Chondrocyte (in vitro differentiated cells): ENCODE measurements around the gene APOL2. TPM values are rescaled to one million over a fixed set of nuclear protein-coding genes. Genes with fewer than 3 reads are reported as not detected.

ENCODE experiments used
- DNase-seq: peaks from one replicate; pipeline ENCODE4 v3.0.0; 2021; ENCODE audit warnings: mixed read lengths, low spot score
- H3K27ac Mint-ChIP-seq: one replicate; pipeline ENCODE4 v1.8.0; 2021; ENCODE audit warnings: mild to moderate bottlenecking, moderate library complexity, mixed read lengths; ENCODE audit not compliant: unreplicated experiment
- H3K27me3 Mint-ChIP-seq: 2 replicates; pipeline ENCODE4 v1.8.0; 2021; ENCODE audit warnings: low read depth, mixed read lengths
- H3K36me3 Mint-ChIP-seq: 2 replicates; pipeline ENCODE4 v1.8.0; 2021; ENCODE audit warnings: low read depth, mixed read lengths
- H3K4me1 Mint-ChIP-seq: 2 replicates; pipeline ENCODE4 v1.8.0; 2021; ENCODE audit warnings: low read depth, mild to moderate bottlenecking, mixed read lengths
- H3K4me3 Mint-ChIP-seq: one replicate; pipeline ENCODE4 v1.8.0; 2021; ENCODE audit warnings: mild to moderate bottlenecking, moderate library complexity, mixed read lengths; ENCODE audit not compliant: unreplicated experiment
- H3K9me3 Mint-ChIP-seq: 2 replicates; pipeline ENCODE4 v1.8.0; 2021; ENCODE audit warnings: low read depth, mixed read lengths
- total RNA-seq: library from RNA; stranded (reverse); gene quantifications from 3 replicates; pipeline ENCODE4 v1.2.1, GENCODE V29; 2021
- TF ChIP-seq, protein P1 (sequence below): fragments of 200-600 bp; sonication (generic); IDR thresholded peaks from 2 replicates; pipeline ENCODE4 v1.5.0; 2021; ENCODE audit warnings: antibody characterized with exemption, mild to moderate bottlenecking, moderate library complexity

APOL2 gene
- total RNA-seq, 1 donor from 2014 or later, result 84.1 TPM

DNA sequence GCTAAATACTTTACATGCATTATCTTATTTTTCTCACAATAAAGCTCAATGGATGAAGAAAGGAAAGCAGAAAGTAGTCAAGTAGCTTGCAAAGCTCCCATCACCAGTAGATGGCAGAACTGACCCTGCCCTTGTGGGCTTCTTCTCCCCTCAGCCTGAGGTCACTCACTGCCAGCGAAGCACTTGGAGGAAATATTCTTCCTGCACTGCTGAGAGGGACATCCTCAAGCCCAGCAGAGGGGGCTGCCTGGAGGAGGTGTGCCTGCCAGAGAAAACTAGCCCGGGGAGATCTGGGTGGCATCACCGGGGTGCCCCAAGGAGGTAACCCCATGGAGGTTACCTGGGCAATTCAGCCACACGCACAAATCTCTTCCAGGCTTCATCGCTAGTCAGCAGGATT is 44.4 kb downstream of the APOL2 start:
- DNase-seq, result no peak
- TF ChIP-seq, protein P1, sequence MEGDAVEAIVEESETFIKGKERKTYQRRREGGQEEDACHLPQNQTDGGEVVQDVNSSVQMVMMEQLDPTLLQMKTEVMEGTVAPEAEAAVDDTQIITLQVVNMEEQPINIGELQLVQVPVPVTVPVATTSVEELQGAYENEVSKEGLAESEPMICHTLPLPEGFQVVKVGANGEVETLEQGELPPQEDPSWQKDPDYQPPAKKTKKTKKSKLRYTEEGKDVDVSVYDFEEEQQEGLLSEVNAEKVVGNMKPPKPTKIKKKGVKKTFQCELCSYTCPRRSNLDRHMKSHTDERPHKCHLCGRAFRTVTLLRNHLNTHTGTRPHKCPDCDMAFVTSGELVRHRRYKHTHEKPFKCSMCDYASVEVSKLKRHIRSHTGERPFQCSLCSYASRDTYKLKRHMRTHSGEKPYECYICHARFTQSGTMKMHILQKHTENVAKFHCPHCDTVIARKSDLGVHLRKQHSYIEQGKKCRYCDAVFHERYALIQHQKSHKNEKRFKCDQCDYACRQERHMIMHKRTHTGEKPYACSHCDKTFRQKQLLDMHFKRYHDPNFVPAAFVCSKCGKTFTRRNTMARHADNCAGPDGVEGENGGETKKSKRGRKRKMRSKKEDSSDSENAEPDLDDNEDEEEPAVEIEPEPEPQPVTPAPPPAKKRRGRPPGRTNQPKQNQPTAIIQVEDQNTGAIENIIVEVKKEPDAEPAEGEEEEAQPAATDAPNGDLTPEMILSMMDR, result peak; percentile 90
- Mint-ChIP-seq H3K36me3 (no peaks in the 10 kb centered on the region), H3K27ac (peak overlapping the region; percentile 12), H3K27me3 (no peaks in the 10 kb centered on the region), H3K4me3 (no peak overlapping the region), H3K9me3 (no peaks in the 10 kb centered on the region), H3K4me1 (peaks cover 34% of the 10 kb centered on the region)

DNA sequence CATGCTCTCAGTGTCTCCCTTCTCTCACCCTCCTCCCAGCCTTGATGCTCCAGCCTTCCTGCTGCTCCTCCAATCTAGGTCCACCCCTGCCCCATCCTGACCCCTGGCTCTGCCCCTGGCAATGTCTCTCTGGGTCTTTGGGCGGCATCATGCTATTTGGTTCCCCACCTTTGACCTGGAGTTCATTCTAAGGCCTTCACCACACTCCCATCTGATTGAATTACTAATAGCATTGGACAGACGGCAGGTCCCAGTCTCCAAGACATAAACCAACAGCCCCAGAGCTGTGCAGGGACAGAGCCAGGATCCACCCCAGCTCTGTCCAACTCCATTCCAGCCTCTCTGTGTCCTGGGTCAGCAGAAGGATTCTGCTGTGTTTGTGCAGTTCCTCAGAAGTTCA is 44.9 kb downstream of the APOL2 start:
- TF ChIP-seq, protein P1, result no peak
- Mint-ChIP-seq H3K9me3 (no peaks in the 10 kb centered on the region), H3K4me3 (no peak overlapping the region), H3K27me3 (peaks cover 2% of the 10 kb centered on the region), H3K36me3 (no peaks in the 10 kb centered on the region), H3K27ac (no peak overlapping the region), H3K4me1 (peaks cover 34% of the 10 kb centered on the region)
- DNase-seq, result no peak

- Mint-ChIP-seq H3K9me3 (no peaks in the 10 kb centered on the region), H3K4me1 (peaks cover 34% of the 10 kb centered on the region), H3K27ac (no peak overlapping the region), H3K36me3 (no peaks in the 10 kb centered on the region), H3K27me3 (peaks cover 2% of the 10 kb centered on the region), H3K4me3 (no peak overlapping the region)
- TF ChIP-seq, protein P1, result no peak
- no peak for DNase-seq
Measured at GRCh38 chr22:36193577-36193976, 45.8 kb downstream of the APOL2 start.

- TF ChIP-seq, protein P1, result no peak
- Mint-ChIP-seq H3K27me3 (peaks cover 2% of the 10 kb centered on the region), H3K27ac (no peak overlapping the region), H3K4me3 (no peak overlapping the region), H3K9me3 (no peaks in the 10 kb centered on the region), H3K4me1 (peaks cover 34% of the 10 kb centered on the region), H3K36me3 (no peaks in the 10 kb centered on the region)
- DNase-seq, result no peak
Measured at GRCh38 chr22:36193171-36193570, 46.2 kb downstream of the APOL2 start.

DNA sequence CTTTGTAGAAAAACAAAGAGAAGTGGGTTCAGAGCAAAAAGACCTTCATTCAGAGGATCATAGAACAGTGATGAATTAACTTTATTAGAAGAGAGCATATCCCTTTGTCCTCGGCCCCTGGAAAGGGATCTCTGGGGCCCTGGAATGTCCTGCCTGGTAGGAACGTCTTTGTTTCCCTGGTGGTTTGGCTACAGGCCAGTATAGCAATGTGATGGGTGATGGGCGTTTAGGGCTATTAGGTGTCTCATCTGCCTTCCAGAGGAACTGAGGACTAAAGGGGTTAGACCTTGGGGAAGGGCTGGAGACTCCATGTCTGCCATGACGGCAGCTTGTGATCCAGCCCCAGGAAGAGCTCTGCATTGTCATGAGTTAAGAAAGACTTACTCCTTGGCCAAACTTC is 46.8 kb downstream of the APOL2 start:
- Mint-ChIP-seq H3K4me1 (peaks cover 28% of the 10 kb centered on the region), H3K27me3 (peaks cover 2% of the 10 kb centered on the region), H3K27ac (no peak overlapping the region), H3K4me3 (no peak overlapping the region), H3K36me3 (no peaks in the 10 kb centered on the region), H3K9me3 (no peaks in the 10 kb centered on the region)
- TF ChIP-seq, protein P1, result no peak
- no peak for DNase-seq
